Endothelial cell of umbilical vein (primary cell): ENCODE data around the gene CHERP. TPM values are rescaled to one million over a fixed set of nuclear protein-coding genes. Genes with fewer than 3 reads are reported as not detected.

Experiments used
- BruUV-seq: library from RNA; stranded (reverse); fragments of 400-500 nt; replicated peaks from 2 replicates; lab custom pipeline; 2021; lab: Mats Ljungman, UMichigan
- CTCF ChIA-PET: fragments of 300-600, 350-600 bp; sonication (Branson Sonifier 250); formaldehyde crosslinking; loops from one replicate; lab custom pipeline; 2021; ENCODE audit warnings: antibody characterized with exemption, inconsistent platforms; lab: Charles Lee
- POLR2A ChIA-PET: fragments of 300-600, 350-600 bp; sonication (Branson Sonifier 250); formaldehyde crosslinking; loops from one replicate; lab custom pipeline; 2021; ENCODE audit warnings: antibody characterized with exemption, inconsistent platforms; lab: Charles Lee
- DNase-seq: peaks from one replicate; pipeline ENCODE4 v3.0.0-alpha.2; 2011; ENCODE audit warnings: low read depth, low spot score
- FAIRE-seq: peaks from 2 replicates; lab custom pipeline; 2011; peaks lifted over from hg19 to GRCh38; lab: Jason Lieb, UNC
- H2AFZ ChIP-seq: 2 replicates; pipeline ENCODE4 v1.6.0; 2012; ENCODE audit warnings: low read depth, low read length, control low read depth, inconsistent platforms
- H3K27ac ChIP-seq: 2 replicates; pipeline ENCODE4 v1.5.1; 2011; ENCODE audit warnings: low read depth, mild to moderate bottlenecking, control low read depth, low read length, moderate library complexity; ENCODE audit not compliant: insufficient read depth
- H3K27me3 ChIP-seq, 2 experiments: 2 replicates each; pipeline versions ENCODE4 v1.6.0 to v1.6.1; 2011; ENCODE audit warnings: low read length in 2 of 2, mixed read lengths in 1 of 2; ENCODE audit not compliant: control insufficient read depth in 2 of 2, insufficient read depth in 2 of 2
- H3K36me3 ChIP-seq, 2 experiments: 2 replicates in 1 of 2; 3 replicates in 1 of 2; pipeline ENCODE4 v1.5.1; 2011; ENCODE audit warnings: low read length in 2 of 2, mild to moderate bottlenecking in 1 of 2, moderate library complexity in 1 of 2; ENCODE audit not compliant: control insufficient read depth in 2 of 2, insufficient read depth in 2 of 2; ENCODE audit errors: extremely low read depth in 1 of 2
- H3K4me1 ChIP-seq: 3 replicates; pipeline ENCODE4 v1.5.1; 2011; ENCODE audit warnings: mild to moderate bottlenecking, low read length; ENCODE audit not compliant: control insufficient read depth, insufficient read depth; ENCODE audit errors: extremely low read depth
- H3K4me2 ChIP-seq: 2 replicates; pipeline ENCODE4 v1.6.1; 2011; ENCODE audit warnings: low read length, control low read depth, mixed read lengths; ENCODE audit not compliant: insufficient read depth
- H3K4me3 ChIP-seq, 3 experiments: fragments of 200-600 bp in 1 of 3; sonication (generic), shearing (Covaris generic) in 1 of 3; replicated peaks in 1 of 3; 2 replicates each; pipeline ENCODE4 v1.5.1; 2011 to 2016; ENCODE audit warnings: control low read depth in 3 of 3, low read length in 3 of 3, mild to moderate bottlenecking in 2 of 3, inconsistent platforms in 1 of 3, low read depth in 1 of 3, moderate library complexity in 1 of 3; ENCODE audit not compliant: insufficient read depth in 1 of 3
- H3K79me2 ChIP-seq: 2 replicates; pipeline ENCODE4 v1.6.0; 2012; ENCODE audit warnings: low read length, inconsistent platforms; ENCODE audit not compliant: control insufficient read depth, insufficient read depth
- H3K9ac ChIP-seq: replicated peaks from 2 replicates; pipeline ENCODE3; 2011; ENCODE audit warnings: low read length, control low read depth; ENCODE audit not compliant: insufficient read depth; ENCODE audit errors: extremely low read depth
- H3K9me1 ChIP-seq: replicated peaks from 3 replicates; pipeline ENCODE4 v1.6.0; 2011; ENCODE audit warnings: mild to moderate bottlenecking, low read length; ENCODE audit not compliant: control insufficient read depth, insufficient read depth; ENCODE audit errors: extremely low read depth
- H3K9me3 ChIP-seq: replicated peaks from 2 replicates; pipeline ENCODE4 v1.5.1; 2012; ENCODE audit warnings: low read length, inconsistent platforms; ENCODE audit not compliant: control insufficient read depth, insufficient read depth
- H4K20me1 ChIP-seq: replicated peaks from 2 replicates; pipeline ENCODE3; 2011; ENCODE audit warnings: mild to moderate bottlenecking, low read length; ENCODE audit not compliant: control insufficient read depth, insufficient read depth; ENCODE audit errors: extremely low read depth
- EZH2 ChIP-seq: IDR thresholded peaks from 2 replicates; pipeline ENCODE4 v1.6.1; 2012; ENCODE audit warnings: borderline replicate concordance, low read depth, mild to moderate bottlenecking, moderate library complexity, low read length, inconsistent platforms; ENCODE audit not compliant: severe bottlenecking
- FOS ChIP-seq: IDR thresholded peaks from 2 replicates; pipeline ENCODE4 v1.6.1; 2011; ENCODE audit warnings: mild to moderate bottlenecking, low read length, moderate library complexity, borderline replicate concordance; ENCODE audit not compliant: insufficient read depth
- JUN ChIP-seq: IDR thresholded peaks from 2 replicates; pipeline ENCODE4 v1.6.1; 2011; ENCODE audit warnings: borderline replicate concordance, low read depth; ENCODE audit not compliant: insufficient read length, insufficient read depth
- POLR2AphosphoS5 ChIP-seq: IDR thresholded peaks from 2 replicates; pipeline ENCODE4 v1.6.1; 2012; ENCODE audit warnings: low read depth, mild to moderate bottlenecking, control low read depth, low read length, moderate library complexity; ENCODE audit not compliant: insufficient read depth
- dilution Hi-C: fragments of 300-500 bp; cut with MboI; formaldehyde crosslinking; loops from one replicate; pipeline ENCODE4 v1.15.0; 2019; ENCODE audit warnings: low sequenced_read_pairs; ENCODE audit not compliant: extremely low pct_ligation_motif_present
- intact Hi-C: fragments of 100-400 bp; cut with micrococcal nuclease; formaldehyde crosslinking; loops from one replicate; pipeline ENCODE4 v1.10.0; 2022
- polyA plus RNA-seq, 4 experiments: library from polyadenylated mRNA; depleted of rRNA in 3 of 4; stranded (reverse) in 3 of 4; unstranded in 1 of 4; fragments of >200 nt; gene quantifications; 2 replicates each; pipeline versions ENCODE4 v1.2.1 to v1.2.3, GENCODE V29; 2011 to 2012; ENCODE audit warnings: missing spikeins in 1 of 4
- total RNA-seq: library from RNA; stranded (reverse); gene quantifications from 2 replicates; pipeline ENCODE4 v1.2.3, GENCODE V29; 2021
- TF ChIP-seq, protein P1 (sequence below), 2 donors: IDR thresholded peaks; 1 replicate in 1 of 2; 2 replicates in 1 of 2; pipeline ENCODE4 v1.5.1; 2011; ENCODE audit warnings: low read length in 2 of 2, mild to moderate bottlenecking in 2 of 2, moderate library complexity in 2 of 2, control low read depth in 1 of 2, inconsistent platforms in 1 of 2, low read depth in 1 of 2; ENCODE audit not compliant: insufficient read depth in 1 of 2; ENCODE audit errors: extremely low read depth in 1 of 2
- TF ChIP-seq, protein P2 (sequence below): IDR thresholded peaks from 2 replicates; pipeline ENCODE4 v1.6.1; 2011; ENCODE audit not compliant: insufficient read depth, insufficient read length

The CHERP gene
- total and polyA plus RNA-seq, 2 donors (not counting 3 experiments of a cell fraction or from before 2014, with no cell fraction given), result 8.9 to 53.9 TPM

DNA sequence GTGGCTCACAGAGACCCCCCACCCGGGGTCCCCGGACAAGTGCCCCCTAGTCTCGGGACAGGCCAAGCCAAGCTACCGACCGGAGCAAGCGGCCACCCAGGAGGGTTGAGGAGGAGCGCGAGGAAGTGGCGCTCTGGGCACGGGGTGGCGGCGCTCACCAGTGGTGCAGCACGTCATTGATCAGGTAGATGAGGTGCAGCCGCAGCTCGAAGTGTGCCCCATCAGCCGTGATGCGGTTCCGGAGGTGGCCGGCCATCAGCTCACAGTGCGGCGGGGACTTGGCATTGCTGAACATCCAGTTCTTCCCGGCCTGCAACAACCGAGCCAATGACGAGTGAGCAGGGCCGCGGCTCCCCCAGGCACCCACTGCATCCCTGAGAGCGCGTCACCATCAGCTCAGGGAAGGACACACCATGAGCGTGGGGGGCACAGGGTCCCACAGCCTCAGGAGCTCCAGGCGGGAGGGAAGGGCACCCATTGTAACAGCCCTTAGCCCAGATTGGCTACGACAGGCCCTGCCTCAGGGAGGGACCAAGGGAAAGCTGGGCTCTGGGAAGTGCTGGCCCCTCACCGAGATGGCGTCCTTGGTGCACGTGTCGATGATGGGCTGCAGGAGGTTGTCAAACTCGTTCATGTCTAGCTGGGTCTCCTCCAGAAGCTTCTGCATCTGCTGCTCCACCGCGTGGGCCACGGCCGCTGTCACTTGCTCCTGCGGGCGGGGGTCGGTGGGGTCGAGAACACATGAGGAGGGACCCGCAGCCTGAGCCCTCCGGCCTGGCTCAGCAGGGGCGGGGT is 9.6 kb downstream of the CHERP start:
- no TSS peak for BruUV-seq
- peaks cover 14 to 71% of the 10 kb centered on the region in 2 experiments for H3K36me3 ChIP-seq
- CTCF ChIA-PET, result no interaction called here

More for the DNA sequence above, 9.6 kb downstream of the CHERP start:
- Histone ChIP-seq H3K27ac (no peak overlapping the region), H3K27me3 (no peaks in the 10 kb centered on the region), H4K20me1 (no peaks in the 10 kb centered on the region), H3K4me2 (no peak overlapping the region), H2AFZ (no peak overlapping the region), H3K4me3 (no peak overlapping the region), H3K79me2 (peaks cover 21% of the 10 kb centered on the region), H3K4me1 (no peaks in the 10 kb centered on the region), H3K9me1 (no peaks in the 10 kb centered on the region), H3K9ac (no peak overlapping the region), H3K9me3 (no peaks in the 10 kb centered on the region)
- intact Hi-C loops (no loop called here), dilution Hi-C loops (no loop called here)
- POLR2A ChIA-PET, result no interaction called here
- TF ChIP-seq EZH2 (no peak), POLR2AphosphoS5 (no peak), FOS (no peak), JUN (no peak)
- TF ChIP-seq, protein P1, sequence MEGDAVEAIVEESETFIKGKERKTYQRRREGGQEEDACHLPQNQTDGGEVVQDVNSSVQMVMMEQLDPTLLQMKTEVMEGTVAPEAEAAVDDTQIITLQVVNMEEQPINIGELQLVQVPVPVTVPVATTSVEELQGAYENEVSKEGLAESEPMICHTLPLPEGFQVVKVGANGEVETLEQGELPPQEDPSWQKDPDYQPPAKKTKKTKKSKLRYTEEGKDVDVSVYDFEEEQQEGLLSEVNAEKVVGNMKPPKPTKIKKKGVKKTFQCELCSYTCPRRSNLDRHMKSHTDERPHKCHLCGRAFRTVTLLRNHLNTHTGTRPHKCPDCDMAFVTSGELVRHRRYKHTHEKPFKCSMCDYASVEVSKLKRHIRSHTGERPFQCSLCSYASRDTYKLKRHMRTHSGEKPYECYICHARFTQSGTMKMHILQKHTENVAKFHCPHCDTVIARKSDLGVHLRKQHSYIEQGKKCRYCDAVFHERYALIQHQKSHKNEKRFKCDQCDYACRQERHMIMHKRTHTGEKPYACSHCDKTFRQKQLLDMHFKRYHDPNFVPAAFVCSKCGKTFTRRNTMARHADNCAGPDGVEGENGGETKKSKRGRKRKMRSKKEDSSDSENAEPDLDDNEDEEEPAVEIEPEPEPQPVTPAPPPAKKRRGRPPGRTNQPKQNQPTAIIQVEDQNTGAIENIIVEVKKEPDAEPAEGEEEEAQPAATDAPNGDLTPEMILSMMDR (IDR thresholded peaks at IDR 0.05; ENCODE audit: extremely low read depth in 1 of 2, insufficient read depth in 1 of 2, low read depth in 1 of 2, low read length in 2 of 2), result no peak
- TF ChIP-seq, protein P2, sequence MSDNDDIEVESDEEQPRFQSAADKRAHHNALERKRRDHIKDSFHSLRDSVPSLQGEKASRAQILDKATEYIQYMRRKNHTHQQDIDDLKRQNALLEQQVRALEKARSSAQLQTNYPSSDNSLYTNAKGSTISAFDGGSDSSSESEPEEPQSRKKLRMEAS, result no peak
- no peak for DNase-seq
- no peak for FAIRE-seq
